ENCODE results near the gene VAC14.

Gene VAC14

GRCh38 chr16:70784692-70785555, 16.0 kb downstream of the VAC14 start:
- DNase-seq: no peak

- DNase-seq: no peak
These were observed 18.7 kb downstream of the VAC14 start for GRCh38 chr16:70782237-70782636.

GRCh38 chr16:70781800-70782199, 19.2 kb downstream of the VAC14 start:
- DNase-seq: no peak

DNA sequence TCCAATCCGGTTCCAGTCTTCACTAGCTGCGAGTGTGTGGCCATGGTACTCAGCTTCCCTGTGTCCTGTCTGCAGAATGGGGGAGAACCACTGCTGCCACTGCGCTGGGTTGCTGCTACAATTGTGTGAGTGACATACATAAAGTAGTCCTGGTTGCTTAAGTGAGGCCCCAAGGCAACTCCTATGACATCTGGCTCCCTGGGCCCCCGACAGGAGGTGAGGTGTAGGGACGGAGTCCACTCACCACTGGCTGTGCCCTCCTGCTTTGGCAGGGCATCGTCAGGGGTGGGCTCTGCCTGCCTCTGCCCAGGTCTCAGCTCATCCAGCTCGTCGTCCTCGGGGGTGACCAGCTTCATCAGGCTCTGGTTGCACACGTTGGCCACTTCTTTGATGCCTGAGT, 20.4 kb downstream of the VAC14 start:
- DNase-seq: no peak

DNA sequence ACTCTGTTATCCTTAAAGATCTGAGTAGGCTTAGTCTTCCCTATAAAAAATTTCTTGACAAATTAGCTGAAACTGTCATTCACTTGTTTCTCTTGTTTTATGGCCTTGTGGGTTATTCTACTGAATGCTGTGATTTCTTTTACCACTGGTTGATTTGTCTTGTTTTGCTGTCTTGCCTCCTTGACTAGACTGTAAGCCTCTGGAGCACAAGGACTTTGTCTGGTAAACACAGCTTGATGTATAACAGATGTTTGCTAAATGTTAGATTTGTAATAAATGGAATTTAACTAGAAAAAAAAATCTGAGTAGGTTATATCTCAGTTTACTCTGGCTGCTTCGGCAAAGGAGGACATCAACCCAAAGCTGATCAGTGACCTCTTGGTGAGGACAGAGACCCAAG, 21.6 kb downstream of the VAC14 start:
- DNase-seq: no peak

DNA sequence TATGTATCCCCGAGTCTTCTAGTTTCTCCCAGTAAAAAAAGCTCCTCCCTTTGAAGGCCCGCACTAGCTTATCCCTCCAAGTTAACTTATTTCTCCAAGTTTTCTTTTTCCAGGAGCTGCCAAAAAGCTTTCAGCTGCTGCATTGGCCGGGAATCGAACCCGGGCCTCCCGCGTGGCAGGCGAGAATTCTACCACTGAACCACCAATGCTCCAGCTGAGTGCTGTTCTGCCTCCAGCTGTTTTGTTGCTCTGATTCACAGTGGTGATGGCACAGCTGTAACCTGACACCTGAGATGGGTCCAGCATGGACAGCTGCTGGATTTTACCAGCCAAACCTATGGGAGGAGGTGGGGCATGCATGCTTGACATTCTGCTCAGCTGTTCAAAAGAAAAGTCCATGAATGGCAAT, 22.1 kb downstream of the VAC14 start:
- peak; percentile 23 for DNase-seq

GRCh38 chr16:70777973-70778406, 23.0 kb downstream of the VAC14 start:
- peak; percentile 6 for DNase-seq

DNA sequence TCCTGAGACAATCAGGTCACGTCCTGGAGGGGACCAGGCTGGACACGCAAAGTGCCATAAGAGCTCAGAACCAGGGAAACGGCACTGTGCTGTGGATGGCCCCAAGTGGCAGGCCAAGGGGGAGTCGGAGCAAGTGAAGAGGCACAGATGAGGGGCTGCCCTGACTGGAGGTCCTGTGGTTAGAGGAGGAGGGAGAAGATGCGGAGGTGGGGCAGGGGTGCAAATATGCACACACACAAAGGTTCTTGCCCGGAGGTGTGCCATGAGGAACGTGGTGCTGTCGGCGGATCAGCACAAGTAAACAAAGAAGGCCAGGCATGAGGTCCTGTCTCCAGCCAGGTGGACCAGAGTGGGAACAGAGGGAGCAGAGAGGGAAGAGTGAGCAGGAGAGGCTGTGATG, 23.5 kb downstream of the VAC14 start:
- DNase-seq: no peak

GRCh38 chr16:70775399-70775798, 25.6 kb downstream of the VAC14 start:
- no peak for DNase-seq

DNA sequence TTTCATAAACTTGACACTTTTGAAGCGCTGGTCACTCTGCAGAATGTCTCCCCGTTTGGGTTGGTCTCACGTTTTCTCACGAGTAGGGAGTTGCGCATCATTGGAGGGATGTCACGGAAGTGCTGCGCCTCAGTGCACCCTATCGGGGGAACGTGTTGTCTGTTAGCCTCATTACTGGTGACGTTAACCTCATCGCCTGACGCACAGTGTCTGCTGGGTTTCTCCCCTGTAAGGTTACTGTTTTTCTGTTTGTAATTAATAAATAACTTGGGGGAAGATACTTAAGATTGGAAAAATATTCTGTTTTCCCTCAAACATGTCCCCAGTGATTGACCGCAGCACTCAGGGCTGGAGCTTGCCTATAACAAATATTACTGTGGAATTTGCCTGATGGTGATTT, 26.7 kb downstream of the VAC14 start:
- DNase-seq: no peak

- no peak for DNase-seq
These were observed 28.5 kb downstream of the VAC14 start for GRCh38 chr16:70772493-70772892.

DNA sequence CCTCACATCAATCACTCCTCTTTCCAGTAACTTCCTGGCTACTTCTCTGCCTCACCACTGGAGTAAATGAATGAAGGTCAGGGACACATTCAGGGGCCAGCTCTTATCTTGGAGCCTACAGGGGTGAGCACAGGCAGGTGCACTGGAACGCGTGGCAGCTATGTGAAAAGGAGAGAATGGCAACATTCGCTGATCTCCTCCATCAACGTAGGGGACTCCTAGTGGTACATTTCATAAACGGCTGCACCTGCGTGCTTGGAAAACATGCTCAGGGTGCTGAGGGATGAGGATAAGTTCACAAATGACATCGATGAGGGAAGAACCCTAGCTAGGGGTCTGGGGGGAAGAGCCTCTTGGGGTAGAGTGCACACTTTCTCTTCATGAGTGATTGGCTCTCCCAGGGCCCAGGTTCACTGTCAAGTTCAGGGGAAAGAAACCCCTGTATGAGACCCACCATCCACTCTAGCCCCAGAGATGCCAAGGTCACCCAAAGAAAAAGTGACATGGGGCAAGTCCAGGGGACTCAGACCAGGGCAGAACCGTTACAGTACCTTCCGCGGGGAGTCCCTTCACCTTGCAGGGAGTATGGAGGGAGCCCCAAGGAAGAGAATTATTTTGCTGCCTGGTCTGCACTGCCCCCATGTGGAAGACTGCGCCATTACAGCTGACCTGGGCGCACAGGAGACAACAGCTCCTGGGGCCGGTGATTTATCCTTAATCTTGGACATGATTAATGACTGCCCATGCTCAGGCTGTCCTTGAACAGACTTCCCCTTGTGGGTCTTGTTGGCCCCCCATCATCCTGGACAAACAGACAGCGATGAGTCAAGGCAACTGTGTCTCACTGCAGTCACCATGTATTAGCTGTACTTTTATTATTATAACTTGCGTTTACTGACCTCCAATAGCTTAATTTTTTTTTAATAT, 30.1 kb downstream of the VAC14 start:
- DNase-seq: peak; percentile 63

DNA sequence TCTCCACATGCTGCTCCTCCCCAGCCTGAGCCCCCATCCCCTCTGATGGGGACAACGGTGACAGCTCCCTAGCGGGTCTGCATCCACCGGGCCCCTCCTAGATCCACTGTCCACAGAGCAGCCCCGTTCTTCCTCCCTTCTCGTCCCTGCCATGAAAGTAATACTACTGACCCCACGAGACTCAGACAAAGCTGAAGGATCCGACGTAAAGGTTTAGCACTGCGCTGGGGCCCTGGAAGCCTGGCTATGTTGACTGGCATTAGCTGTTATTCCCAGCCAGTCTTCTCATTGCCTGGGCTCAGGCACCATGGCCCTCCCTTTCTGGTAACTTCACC, 30.7 kb downstream of the VAC14 start:
- no peak for DNase-seq

GRCh38 chr16:70769761-70770160, 31.2 kb downstream of the VAC14 start:
- no peak for DNase-seq

- DNase-seq: no peak
These were observed 31.8 kb downstream of the VAC14 start for GRCh38 chr16:70769131-70769530.

DNA sequence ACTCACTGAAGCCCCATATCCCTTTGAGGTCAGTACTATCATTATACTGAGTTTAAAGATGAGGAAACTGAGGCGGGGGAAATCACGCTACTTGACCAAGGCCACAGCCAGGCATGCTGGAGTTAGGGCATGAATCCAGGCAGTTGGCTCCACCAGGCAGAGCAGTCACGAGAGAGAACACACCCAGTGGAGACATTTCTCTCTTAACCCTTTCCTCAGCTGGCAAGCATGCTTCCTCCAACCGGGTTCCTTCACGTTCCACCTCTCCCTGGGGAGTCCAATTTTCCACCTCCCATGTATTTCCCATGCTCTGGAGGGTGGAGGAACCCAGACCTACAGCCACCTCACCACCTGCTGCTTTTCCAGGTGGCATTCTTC, 32.8 kb downstream of the VAC14 start:
- DNase-seq: no peak

GRCh38 chr16:70767377-70768202, 33.4 kb downstream of the VAC14 start:
- DNase-seq: no peak

DNA sequence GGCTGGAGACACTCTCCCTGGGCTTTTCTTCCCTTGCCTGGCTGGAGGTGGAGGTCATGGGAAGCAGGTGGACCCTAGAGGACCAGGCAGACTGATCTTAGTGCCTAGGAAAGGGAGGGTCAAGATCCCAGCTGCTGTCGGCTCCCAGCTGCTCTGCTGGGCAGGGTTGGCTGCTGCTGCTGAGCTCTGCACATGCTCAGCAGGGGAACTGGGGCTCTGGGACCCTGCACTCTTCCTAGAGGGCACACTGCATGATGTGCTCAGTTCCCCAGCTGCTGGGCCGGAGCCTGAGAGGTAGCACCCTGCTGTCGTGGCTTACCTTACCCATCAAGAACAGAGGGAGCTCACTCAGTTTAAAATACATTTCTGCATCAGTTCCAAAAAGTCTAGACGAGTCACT, 34.3 kb downstream of the VAC14 start:
- DNase-seq: no peak

GRCh38 chr16:70766176-70766575, 34.8 kb downstream of the VAC14 start:
- no peak for DNase-seq

DNA sequence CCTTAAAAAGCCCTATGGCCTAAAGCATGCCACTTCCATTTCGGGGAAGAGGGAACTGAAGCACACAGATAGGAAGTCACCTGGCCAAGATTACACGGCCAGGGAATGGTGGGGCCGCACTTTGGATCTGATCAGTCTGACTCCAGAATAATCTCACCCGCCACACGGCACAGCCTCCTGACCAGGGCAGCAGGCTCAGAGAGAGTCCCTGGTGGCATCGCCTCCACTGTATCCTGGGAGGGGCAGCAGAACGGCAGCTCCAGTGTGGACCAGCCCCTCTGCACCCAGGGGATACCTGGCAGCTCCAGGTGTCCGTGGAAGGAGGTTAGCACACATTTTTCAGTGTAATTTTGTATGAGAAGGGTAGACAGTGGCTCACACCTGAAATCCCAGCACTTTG, 35.5 kb downstream of the VAC14 start:
- DNase-seq: no peak

- DNase-seq: no peak
These were observed 36.3 kb downstream of the VAC14 start for GRCh38 chr16:70764632-70765031.

- no peak for DNase-seq
These were observed 40.7 kb downstream of the VAC14 start for GRCh38 chr16:70760221-70760620.

- DNase-seq: no peak
These were observed 41.3 kb downstream of the VAC14 start for GRCh38 chr16:70759666-70760065.

Measured in midbrain (tissue), 1 donor.